ENCODE results near the gene HEY2.

The HEY2 gene

DNA sequence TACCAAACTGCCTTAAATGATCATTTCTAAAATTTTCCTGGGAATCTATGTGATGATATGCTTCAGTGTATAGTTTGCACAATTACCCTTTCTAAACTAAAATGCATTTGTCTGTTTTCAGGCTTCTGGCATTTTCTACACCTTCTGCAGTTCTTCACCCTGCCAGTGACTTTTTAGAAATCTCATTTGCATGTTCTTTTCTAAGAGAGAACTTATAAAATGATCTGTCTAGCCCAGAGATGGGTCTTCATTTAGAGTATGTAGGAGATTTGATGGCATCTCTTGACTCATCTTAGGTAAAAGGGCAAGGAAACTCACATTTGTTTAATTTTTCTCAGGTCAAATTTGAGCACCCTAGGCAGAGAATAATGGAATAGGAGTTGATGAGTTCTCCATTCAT is 59.2 kb downstream of the HEY2 start:
- no peaks in the 10 kb centered on the region for H3K27me3 Mint-ChIP-seq
- no peak overlapping the region for H3K4me3 Mint-ChIP-seq
- H3K27ac Mint-ChIP-seq = peak overlapping the region; percentile 82
- H3K36me3 Mint-ChIP-seq (ENCODE audit: low read depth) = peaks cover 33% of the 10 kb centered on the region
- H3K9me3 Mint-ChIP-seq = no peaks in the 10 kb centered on the region
- H3K4me1 Mint-ChIP-seq (ENCODE audit: low read depth) = peaks cover 87% of the 10 kb centered on the region

DNA sequence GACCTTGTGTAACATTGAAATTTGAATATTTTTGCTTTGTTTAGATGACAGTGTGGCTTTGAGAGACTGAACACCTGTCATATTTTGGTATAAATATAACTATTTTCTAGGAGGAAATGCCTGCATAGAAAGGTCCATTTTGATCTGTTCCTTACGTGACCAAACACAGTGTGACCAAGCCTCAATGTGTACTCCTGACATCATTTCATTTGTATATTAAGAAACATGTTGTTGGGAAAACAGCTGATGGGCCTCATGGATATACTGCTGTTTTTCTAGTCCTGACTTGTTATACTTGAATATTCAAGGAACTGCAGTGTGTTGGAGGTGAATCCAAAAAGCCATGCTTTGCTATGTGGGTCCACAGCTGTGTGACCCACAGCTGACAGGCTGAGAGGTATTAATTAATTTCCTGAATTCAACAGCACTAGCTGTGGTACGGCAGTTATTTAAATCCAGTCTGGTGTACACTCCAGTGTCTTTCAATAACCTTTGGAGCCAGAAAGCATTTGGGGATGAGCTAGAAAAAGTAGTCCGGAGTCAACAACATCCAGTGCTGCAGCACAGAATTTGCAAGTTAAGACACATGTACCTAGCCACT is 60.2 kb downstream of the HEY2 start:
- Mint-ChIP-seq H3K9me3 (no peaks in the 10 kb centered on the region), H3K27me3 (no peaks in the 10 kb centered on the region), H3K4me3 (no peak overlapping the region), H3K4me1 (ENCODE audit: low read depth) (peaks cover 82% of the 10 kb centered on the region), H3K27ac (no peak overlapping the region), H3K36me3 (ENCODE audit: low read depth) (peaks cover 29% of the 10 kb centered on the region)

DNA sequence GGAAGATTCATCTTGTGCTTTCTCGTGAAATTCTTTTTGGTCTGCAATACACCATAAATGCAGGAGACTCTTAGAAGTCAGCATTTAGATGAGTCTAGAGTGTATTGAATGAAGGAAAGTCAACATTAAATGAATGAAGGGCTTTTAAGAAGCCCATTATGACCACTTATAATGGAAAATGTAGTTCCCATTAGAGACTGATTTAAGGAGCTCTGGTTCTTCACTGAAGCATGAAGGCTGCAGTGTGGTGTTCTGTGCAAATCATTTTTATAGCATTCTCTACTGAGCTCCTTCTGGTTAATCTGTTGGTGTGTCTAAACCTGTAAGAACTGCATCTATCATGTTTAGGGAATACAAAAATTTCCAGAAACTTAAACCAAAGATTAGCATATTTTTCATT is 61.0 kb downstream of the HEY2 start:
- no peaks in the 10 kb centered on the region for H3K27me3 Mint-ChIP-seq
- peaks cover 35% of the 10 kb centered on the region for H3K36me3 Mint-ChIP-seq (ENCODE audit: low read depth)
- no peak overlapping the region for H3K27ac Mint-ChIP-seq
- no peak overlapping the region for H3K4me3 Mint-ChIP-seq
- no peaks in the 10 kb centered on the region for H3K9me3 Mint-ChIP-seq
- H3K4me1 Mint-ChIP-seq (ENCODE audit: low read depth) = peaks cover 84% of the 10 kb centered on the region

Measured in stimulated activated naive CD8-positive, alpha-beta T cell treated with anti-CD3 and anti-CD28 coated beads, Interleukin-15, Interleukin-2, amounts not matched to agents 100 ng/mL and 50 ng/mL, for 24 hours (primary cell).